ENCODE data around the gene LOXL1.

The LOXL1 gene

DNA sequence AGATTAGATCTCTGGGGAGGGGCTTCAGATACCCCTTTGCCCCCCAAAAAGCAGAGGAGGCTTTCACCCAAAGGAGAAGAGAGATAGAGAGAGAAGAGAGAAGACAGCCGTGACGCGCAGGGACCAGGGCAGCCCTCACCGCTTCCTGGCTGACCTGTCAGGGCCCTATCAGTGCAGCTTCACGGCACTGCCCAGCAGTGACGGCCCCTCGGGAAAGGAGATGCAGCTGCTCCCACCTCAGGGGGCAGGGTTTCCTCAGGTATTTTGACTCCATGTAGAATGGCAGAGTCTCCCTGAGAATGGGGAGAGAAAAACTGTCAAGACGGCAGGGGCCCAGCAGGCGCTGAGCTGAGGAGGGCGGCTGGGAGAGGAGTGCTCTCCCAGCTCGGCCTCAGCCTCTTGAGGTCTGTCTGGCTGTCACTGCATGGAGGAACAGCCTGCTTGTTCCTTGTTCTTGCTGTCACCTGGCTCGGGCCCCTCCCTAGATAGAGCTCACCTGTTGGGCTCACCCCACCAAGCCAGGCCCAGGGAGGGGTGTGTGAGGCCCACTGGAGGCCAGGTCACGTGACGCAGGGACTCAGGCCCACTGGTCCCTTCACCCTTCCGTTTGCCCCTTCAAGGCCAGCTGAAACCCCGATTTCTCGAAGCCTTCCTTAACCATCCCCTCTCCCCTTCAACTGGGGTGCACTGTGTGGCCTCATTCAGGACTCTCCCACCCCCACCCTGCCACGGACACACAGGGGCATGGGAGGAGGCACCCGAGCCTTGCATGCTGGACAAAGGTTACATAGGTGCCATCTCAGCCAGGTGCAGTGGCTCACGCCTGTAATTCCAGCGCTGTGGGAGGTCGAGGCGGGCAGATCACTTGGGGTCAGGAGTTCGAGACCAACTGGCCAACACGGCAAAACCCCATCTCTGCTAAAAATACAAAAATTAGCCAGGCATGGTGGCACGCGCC is 28.2 kb downstream of the LOXL1 start (continued):
- TF ChIP-seq, protein P1, sequence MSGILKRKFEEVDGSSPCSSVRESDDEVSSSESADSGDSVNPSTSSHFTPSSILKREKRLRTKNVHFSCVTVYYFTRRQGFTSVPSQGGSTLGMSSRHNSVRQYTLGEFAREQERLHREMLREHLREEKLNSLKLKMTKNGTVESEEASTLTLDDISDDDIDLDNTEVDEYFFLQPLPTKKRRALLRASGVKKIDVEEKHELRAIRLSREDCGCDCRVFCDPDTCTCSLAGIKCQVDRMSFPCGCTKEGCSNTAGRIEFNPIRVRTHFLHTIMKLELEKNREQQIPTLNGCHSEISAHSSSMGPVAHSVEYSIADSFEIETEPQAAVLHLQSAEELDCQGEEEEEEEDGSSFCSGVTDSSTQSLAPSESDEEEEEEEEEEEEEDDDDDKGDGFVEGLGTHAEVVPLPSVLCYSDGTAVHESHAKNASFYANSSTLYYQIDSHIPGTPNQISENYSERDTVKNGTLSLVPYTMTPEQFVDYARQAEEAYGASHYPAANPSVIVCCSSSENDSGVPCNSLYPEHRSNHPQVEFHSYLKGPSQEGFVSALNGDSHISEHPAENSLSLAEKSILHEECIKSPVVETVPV (CRISPR knock-in tag; IDR thresholded peaks at IDR 0.05), result no peak
- TF ChIP-seq ISL1 (CRISPR knock-in tag; IDR thresholded peaks at IDR 0.05), result no peak
- TF ChIP-seq TOX (CRISPR knock-in tag; IDR thresholded peaks at IDR 0.05; ENCODE audit: borderline replicate concordance), result no peak
- TF ChIP-seq CREB5 (CRISPR knock-in tag; IDR thresholded peaks at IDR 0.05; ENCODE audit: low read depth), result no peak
- no peak for TF ChIP-seq ZNF70 (CRISPR knock-in tag; IDR thresholded peaks at IDR 0.05)
- TF ChIP-seq, protein P2, sequence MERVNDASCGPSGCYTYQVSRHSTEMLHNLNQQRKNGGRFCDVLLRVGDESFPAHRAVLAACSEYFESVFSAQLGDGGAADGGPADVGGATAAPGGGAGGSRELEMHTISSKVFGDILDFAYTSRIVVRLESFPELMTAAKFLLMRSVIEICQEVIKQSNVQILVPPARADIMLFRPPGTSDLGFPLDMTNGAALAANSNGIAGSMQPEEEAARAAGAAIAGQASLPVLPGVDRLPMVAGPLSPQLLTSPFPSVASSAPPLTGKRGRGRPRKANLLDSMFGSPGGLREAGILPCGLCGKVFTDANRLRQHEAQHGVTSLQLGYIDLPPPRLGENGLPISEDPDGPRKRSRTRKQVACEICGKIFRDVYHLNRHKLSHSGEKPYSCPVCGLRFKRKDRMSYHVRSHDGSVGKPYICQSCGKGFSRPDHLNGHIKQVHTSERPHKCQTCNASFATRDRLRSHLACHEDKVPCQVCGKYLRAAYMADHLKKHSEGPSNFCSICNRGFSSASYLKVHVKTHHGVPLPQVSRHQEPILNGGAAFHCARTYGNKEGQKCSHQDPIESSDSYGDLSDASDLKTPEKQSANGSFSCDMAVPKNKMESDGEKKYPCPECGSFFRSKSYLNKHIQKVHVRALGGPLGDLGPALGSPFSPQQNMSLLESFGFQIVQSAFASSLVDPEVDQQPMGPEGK (CRISPR knock-in tag; IDR thresholded peaks at IDR 0.05; ENCODE audit: borderline replicate concordance), result no peak
- TF ChIP-seq SNAI2 (CRISPR knock-in tag; IDR thresholded peaks at IDR 0.05), result no peak

GRCh38 chr15:73955326-73955725 is 29.1 kb downstream of the LOXL1 start:
- no peak for TF ChIP-seq ESRRG (CRISPR knock-in tag; IDR thresholded peaks at IDR 0.05)
- TF ChIP-seq CSDC2 (CRISPR knock-in tag; IDR thresholded peaks at IDR 0.05), result no peak
- TF ChIP-seq BACH2 (CRISPR knock-in tag; IDR thresholded peaks at IDR 0.05; ENCODE audit: borderline replicate concordance), result no peak
- TF ChIP-seq PPARA (CRISPR knock-in tag; IDR thresholded peaks at IDR 0.05; ENCODE audit: borderline replicate concordance), result no peak
- TF ChIP-seq ARNTL (CRISPR knock-in tag; IDR thresholded peaks at IDR 0.05; ENCODE audit: borderline replicate concordance, low read depth), result no peak
- TF ChIP-seq, protein P3, sequence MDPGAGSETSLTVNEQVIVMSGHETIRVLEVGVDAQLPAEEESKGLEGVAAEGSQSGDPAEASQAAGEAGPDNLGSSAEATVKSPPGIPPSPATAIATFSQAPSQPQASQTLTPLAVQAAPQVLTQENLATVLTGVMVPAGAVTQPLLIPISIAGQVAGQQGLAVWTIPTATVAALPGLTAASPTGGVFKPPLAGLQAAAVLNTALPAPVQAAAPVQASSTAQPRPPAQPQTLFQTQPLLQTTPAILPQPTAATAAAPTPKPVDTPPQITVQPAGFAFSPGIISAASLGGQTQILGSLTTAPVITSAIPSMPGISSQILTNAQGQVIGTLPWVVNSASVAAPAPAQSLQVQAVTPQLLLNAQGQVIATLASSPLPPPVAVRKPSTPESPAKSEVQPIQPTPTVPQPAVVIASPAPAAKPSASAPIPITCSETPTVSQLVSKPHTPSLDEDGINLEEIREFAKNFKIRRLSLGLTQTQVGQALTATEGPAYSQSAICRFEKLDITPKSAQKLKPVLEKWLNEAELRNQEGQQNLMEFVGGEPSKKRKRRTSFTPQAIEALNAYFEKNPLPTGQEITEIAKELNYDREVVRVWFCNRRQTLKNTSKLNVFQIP (CRISPR knock-in tag; IDR thresholded peaks at IDR 0.05; ENCODE audit: borderline replicate concordance, low read depth), result no peak
- TF ChIP-seq RARB (CRISPR knock-in tag; IDR thresholded peaks at IDR 0.05), result no peak
- TF ChIP-seq ZNF70 (CRISPR knock-in tag; IDR thresholded peaks at IDR 0.05), result no peak
- TF ChIP-seq ZC3H10 (CRISPR knock-in tag; IDR thresholded peaks at IDR 0.05), result no peak
- TF ChIP-seq ISL1 (CRISPR knock-in tag; IDR thresholded peaks at IDR 0.05), result no peak
- TF ChIP-seq GLIS3 (CRISPR knock-in tag; IDR thresholded peaks at IDR 0.05), result no peak
- no peak for TF ChIP-seq SNAI2 (CRISPR knock-in tag; IDR thresholded peaks at IDR 0.05)
- no peak for TF ChIP-seq CREB5 (CRISPR knock-in tag; IDR thresholded peaks at IDR 0.05; ENCODE audit: low read depth)
- TF ChIP-seq, protein P2 (CRISPR knock-in tag; IDR thresholded peaks at IDR 0.05; ENCODE audit: borderline replicate concordance), result no peak
- no peak for TF ChIP-seq TSHZ2 (CRISPR knock-in tag; IDR thresholded peaks at IDR 0.05)

More at GRCh38 chr15:73955326-73955725, 29.1 kb downstream of the LOXL1 start:
- ATAC-seq, result no peak
